AG08395 (cell line): ENCODE results near the gene PRICKLE3.

ENCODE experiments used
- DNase-seq: peaks from one replicate; pipeline ENCODE4 v3.0.0; 2012; ENCODE audit warnings: mixed read lengths, low spot score

PRICKLE3 gene, protein sequence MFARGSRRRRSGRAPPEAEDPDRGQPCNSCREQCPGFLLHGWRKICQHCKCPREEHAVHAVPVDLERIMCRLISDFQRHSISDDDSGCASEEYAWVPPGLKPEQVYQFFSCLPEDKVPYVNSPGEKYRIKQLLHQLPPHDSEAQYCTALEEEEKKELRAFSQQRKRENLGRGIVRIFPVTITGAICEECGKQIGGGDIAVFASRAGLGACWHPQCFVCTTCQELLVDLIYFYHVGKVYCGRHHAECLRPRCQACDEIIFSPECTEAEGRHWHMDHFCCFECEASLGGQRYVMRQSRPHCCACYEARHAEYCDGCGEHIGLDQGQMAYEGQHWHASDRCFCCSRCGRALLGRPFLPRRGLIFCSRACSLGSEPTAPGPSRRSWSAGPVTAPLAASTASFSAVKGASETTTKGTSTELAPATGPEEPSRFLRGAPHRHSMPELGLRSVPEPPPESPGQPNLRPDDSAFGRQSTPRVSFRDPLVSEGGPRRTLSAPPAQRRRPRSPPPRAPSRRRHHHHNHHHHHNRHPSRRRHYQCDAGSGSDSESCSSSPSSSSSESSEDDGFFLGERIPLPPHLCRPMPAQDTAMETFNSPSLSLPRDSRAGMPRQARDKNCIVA

GRCh38 chrX:49186125-49187027 lies at the start of gene PRICKLE3:
PRICKLE3 (minus strand) TSS chrX:49186373; CDS start chrX:49186297, 76 bp downstream.
- DNase-seq, result peak; percentile 45

GRCh38 chrX:49233887-49234555 lies 47.8 kb upstream of the PRICKLE3 start:
- no peak for DNase-seq

- no peak for DNase-seq
Measured at GRCh38 chrX:49233176-49233575, 47.0 kb upstream of the PRICKLE3 start, which contains the start of gene CACNA1F. CACNA1F (minus strand) TSS chrX:49233340; CDS start chrX:49233309, 31 bp downstream.

GRCh38 chrX:49232525-49232924 lies 46.4 kb upstream of the PRICKLE3 start:
- DNase-seq, result no peak

GRCh38 chrX:49231333-49232000 lies 45.3 kb upstream of the PRICKLE3 start:
- DNase-seq, result no peak

GRCh38 chrX:49230500-49231232 lies 44.5 kb upstream of the PRICKLE3 start:
- DNase-seq, result no peak

DNA sequence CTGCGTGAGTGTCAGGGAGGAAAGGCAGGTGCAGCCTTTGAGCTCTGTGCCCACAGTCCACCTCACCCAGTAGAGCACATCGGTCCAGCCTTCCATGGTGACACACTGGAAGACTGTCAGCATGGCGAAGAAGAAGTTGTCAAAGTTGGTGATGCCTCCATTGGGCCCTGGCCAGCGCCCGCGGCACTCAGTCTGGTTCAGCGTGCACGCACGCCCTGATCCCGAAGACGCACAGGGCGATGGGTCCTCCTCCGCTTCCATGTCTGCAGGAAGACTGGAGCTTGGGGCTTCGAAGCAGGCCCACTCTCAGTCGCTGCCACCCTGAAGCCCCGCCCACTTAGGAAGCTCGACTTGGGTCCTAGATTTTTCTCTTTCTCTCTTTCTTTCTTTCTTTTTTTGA lies 42.0 kb upstream of the PRICKLE3 start:
- no peak for DNase-seq

DNA sequence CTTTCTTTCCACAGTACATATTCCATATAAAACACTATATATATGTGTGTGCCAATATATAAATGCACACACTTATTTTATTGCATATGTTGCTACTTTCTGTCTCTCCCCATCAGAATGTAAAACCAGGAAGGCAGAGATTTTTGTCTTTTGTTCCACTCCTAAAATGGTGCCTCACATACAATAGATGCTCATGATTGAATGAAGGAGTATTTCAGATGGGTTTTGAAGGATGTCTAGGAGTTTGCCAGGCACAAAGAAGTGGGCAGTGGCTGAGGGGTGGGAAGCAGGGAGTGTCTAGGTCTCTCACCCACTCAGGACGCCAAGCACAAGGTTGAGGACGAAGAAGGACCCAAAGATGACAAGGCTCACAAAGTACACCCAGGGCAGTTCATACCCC lies 41.6 kb upstream of the PRICKLE3 start:
- no peak for DNase-seq

- DNase-seq, result no peak
Measured at GRCh38 chrX:49226946-49227345, 40.8 kb upstream of the PRICKLE3 start.

DNA sequence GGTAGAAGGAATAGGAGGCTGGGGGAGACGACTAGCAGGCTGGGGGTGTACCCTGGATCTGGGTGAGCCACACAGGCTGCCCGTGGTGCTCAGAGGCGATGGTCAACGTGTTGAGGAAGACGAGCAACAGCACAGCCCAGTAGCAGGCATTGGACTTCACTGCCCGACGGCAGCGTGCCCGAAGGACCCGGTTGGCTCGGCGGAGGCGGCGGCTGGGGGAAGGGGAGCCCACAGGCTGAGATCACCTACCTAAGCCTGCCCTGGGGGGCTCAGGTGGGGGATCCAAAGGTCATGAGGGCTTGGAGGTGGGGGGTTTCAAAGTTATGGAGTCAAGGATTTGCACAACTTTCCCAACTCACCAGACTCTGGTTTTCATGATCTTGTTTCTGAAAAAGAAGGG lies 39.7 kb upstream of the PRICKLE3 start:
- no peak for DNase-seq

- no peak for DNase-seq
Measured at GRCh38 chrX:49221868-49222267, 35.7 kb upstream of the PRICKLE3 start.

DNA sequence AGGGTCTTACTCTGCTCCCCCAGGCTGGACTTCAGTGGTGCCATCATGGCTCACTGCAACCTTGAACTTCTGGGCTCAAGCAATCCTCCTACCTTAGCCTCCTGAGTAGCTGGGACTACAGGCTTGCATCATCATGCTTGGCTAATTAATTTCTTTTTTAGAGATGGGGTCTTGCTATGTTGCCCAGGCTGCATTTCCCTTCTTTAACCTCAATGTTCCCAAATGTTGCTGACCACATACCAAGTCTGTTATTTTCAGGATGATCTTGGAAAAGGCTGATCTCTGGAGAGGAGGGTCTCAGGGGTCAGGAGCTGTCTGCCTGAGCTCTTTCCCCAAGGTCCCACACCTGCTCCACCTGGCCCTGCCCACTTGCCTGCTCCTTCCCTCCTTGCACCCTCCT lies 33.9 kb upstream of the PRICKLE3 start:
- DNase-seq, result no peak

GRCh38 chrX:49214996-49215526 lies 28.9 kb upstream of the PRICKLE3 start:
- no peak for DNase-seq

GRCh38 chrX:49214416-49214815 lies 28.2 kb upstream of the PRICKLE3 start:
- DNase-seq, result no peak

GRCh38 chrX:49212861-49213260 lies 26.7 kb upstream of the PRICKLE3 start:
- DNase-seq, result no peak

DNA sequence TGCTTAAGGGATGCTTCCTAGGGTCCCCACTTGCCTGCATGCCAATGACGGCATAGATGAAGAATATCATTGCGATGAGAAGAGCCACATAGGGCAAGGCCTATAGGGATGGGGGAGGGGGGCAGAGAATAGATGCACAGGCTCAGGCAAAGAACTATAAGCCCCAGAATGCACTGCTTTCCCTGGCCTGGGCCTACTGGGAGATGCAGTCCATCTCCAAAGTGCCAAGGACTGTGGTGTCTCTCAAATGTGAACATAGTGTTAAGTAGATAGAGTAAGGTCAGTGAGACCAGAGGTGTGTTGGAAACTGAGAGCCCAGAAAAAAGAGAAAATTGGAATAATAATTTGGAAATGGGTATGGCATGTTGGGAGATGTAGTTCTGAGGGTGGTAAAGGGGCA lies 26.0 kb upstream of the PRICKLE3 start:
- DNase-seq, result no peak

GRCh38 chrX:49211074-49211473 lies 24.9 kb upstream of the PRICKLE3 start:
- no peak for DNase-seq

DNA sequence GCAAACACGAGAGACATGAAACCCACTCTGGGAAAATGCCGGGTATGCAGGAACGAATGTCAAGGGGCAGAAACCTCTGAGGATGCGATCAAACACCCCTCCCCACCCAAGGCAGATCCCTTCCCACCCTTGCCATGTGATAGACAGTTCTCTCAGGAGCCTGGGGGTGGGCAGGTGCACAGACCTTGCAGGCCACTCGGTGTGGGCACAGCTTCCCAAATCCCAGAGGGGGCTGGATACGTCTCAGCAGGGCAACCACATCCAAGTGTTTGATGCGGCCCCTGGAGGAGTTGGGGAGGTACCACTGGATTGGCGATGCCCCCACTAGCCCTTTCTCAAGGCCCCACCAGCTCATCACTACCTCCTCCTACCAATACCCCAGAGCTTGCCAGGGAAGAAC lies 24.2 kb upstream of the PRICKLE3 start:
- no peak for DNase-seq

GRCh38 chrX:49209434-49210251 lies 23.5 kb upstream of the PRICKLE3 start:
- no peak for DNase-seq
